Kidney epithelial cell (primary cell): ENCODE measurements around the gene PCID2. TPM values are rescaled to one million over a fixed set of nuclear protein-coding genes. Genes with fewer than 3 reads are reported as not detected.

Source experiments
- DNase-seq: peaks from one replicate; pipeline ENCODE4 v3.0.0-alpha.2; 2010; ENCODE audit warnings: low read depth
- H3K27me3 ChIP-seq: 2 replicates; pipeline ENCODE4 v1.6.0; 2011; ENCODE audit warnings: low read length; ENCODE audit not compliant: control insufficient read depth, insufficient read depth
- H3K36me3 ChIP-seq: 2 replicates; pipeline ENCODE4 v1.5.1; 2011; ENCODE audit warnings: low read length; ENCODE audit not compliant: control insufficient read depth, insufficient read depth
- H3K4me3 ChIP-seq: 2 replicates; pipeline ENCODE4 v1.5.1; 2011; ENCODE audit warnings: low read depth, mild to moderate bottlenecking, control low read depth, low read length
- CTCF ChIP-seq: IDR thresholded peaks from 2 replicates; pipeline ENCODE4 v1.5.1; 2011; ENCODE audit warnings: mild to moderate bottlenecking, moderate library complexity, low read length, control low read depth, inconsistent platforms; ENCODE audit not compliant: insufficient read depth, poor library complexity, severe bottlenecking
- total RNA-seq: library from RNA; depleted of rRNA; stranded (reverse); fragments of >200 nt; gene quantifications from 2 replicates; pipeline ENCODE4 v1.2.3, GENCODE V29; 2015

The PCID2 gene
- total RNA-seq, 1 donor from 2014 or later, result 36.9 TPM

GRCh38 chr13:113207890-113208420 is 514 bp downstream of the PCID2 start:
- DNase-seq, result no peak
- Histone ChIP-seq H3K27me3 (no peaks in the 10 kb centered on the region), H3K4me3 (peak overlapping the region; percentile 93), H3K36me3 (no peaks in the 10 kb centered on the region)
- no peak for TF ChIP-seq CTCF

DNA sequence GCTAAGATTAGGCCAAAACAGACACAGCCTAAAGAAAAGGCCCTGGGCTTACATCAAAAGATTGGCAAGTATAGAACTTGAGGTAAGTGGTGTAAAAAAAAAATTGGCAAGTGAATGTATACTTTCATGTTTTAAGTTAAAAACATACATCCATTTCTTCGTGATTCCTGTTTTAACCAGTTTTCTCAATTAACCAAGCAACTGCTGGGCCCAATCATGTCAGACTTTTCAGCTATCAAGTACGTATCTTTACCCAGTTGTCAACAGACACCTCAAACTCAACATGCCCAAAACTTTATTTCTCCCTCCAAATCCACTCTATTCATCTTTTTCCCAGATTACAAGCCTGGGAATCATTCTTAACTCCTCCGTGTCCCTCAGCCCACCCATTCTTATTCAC is 1.0 kb downstream of the PCID2 start:
- no peak for TF ChIP-seq CTCF
- no peak for DNase-seq
- Histone ChIP-seq H3K4me3 (peak overlapping the region; percentile 93), H3K36me3 (no peaks in the 10 kb centered on the region), H3K27me3 (no peaks in the 10 kb centered on the region)

- H3K27me3 ChIP-seq, result no peaks in the 10 kb centered on the region
- no peak overlapping the region for H3K4me3 ChIP-seq
- TF ChIP-seq CTCF, result no peak
- H3K36me3 ChIP-seq, result no peaks in the 10 kb centered on the region
- DNase-seq, result no peak
These were observed 3.0 kb downstream of the PCID2 start for GRCh38 chr13:113205428-113205931.

GRCh38 chr13:113204378-113204734 is 4.1 kb downstream of the PCID2 start:
- Histone ChIP-seq H3K27me3 (no peaks in the 10 kb centered on the region), H3K4me3 (no peak overlapping the region), H3K36me3 (no peaks in the 10 kb centered on the region)
- TF ChIP-seq CTCF, result no peak
- no peak for DNase-seq

DNA sequence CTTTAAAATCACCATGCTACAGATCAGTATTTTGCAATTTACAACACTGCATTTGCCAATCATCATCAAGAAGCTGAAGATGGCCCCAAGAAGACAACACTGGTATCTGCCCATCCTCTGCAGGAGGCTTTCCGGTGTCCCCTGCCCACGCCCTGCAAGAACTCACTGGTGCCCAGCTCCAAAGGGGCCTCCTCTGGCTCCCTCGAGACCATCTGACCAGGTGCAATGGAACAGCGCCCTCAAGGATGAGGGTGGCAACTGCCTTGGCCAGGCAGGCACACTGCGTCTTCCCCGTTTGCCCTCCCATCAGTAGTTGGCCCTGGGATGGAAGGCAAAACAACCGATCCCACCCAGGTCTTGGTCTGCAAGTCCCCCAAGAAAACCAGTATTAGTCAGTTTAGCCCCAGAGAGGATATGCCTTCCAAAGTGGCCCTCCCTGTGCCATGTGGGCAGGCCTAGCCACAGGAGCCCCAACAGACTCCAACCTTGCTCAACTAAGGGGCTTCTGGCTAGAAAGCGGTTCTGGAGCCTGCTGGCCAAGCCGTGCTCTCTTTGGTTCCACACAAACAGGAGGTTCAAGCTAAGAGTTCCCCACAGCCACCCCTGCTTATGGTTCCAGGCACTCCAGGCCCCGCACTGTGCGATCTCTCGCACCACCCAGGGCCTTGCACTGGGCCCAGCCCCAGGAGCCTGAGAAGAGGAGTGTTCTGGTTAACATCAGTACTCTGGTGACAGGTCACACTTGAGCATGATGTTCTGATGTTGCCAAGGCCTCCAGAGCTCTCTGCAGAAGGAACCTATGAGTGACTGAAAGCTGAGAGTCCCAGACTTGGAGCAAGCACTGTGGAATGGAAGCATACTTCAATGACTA is 4.7 kb downstream of the PCID2 start:
- no peak overlapping the region for H3K4me3 ChIP-seq
- no peak for TF ChIP-seq CTCF
- no peak for DNase-seq
- H3K36me3 ChIP-seq, result no peaks in the 10 kb centered on the region
- no peaks in the 10 kb centered on the region for H3K27me3 ChIP-seq
